GM23338 (cell line): ENCODE data around the gene RPA1. TPM values are rescaled to one million over a fixed set of nuclear protein-coding genes. Genes with fewer than 3 reads are reported as not detected.

ENCODE experiments used
- ATAC-seq: fragments of 200-7000 bp; cut with Tn5 transposase; 3 replicates; pipeline ENCODE4 v1.9.1; 2020
- DNase-seq: peaks from one replicate; pipeline ENCODE4 v3.0.0-alpha.2; 2015; ENCODE audit warnings: low spot score
- H2AFZ ChIP-seq: fragments of 200-600 bp; sonication (generic); 2 replicates; pipeline ENCODE4 v1.8.0; 2016; ENCODE audit warnings: antibody characterized with exemption, mild to moderate bottlenecking, moderate library complexity
- H3F3A ChIP-seq: fragments of 200-600 bp; sonication (generic); replicated peaks from 2 replicates; pipeline ENCODE4 v1.8.0; 2017; ENCODE audit warnings: antibody characterized with exemption, mixed run types, low read depth
- H3K27ac ChIP-seq: fragments of 200-600 bp; sonication (generic); 2 replicates; pipeline ENCODE4 v1.6.1; 2016; ENCODE audit warnings: low read depth
- H3K27me3 ChIP-seq: fragments of 200-600 bp; sonication (generic); 2 replicates; pipeline ENCODE4 v1.8.0; 2016; ENCODE audit warnings: mild to moderate bottlenecking, mixed run types, moderate library complexity; ENCODE audit not compliant: insufficient read depth
- H3K36me3 ChIP-seq: fragments of 200-600 bp; sonication (generic); 2 replicates; pipeline ENCODE4 v1.8.0; 2016; ENCODE audit warnings: mild to moderate bottlenecking; ENCODE audit not compliant: insufficient read depth
- H3K4me1 ChIP-seq: fragments of 200-600 bp; sonication (generic); 2 replicates; pipeline ENCODE4 v1.8.0; 2016; ENCODE audit warnings: mild to moderate bottlenecking, moderate library complexity; ENCODE audit not compliant: insufficient read depth
- H3K4me2 ChIP-seq: fragments of 200-600 bp; sonication (generic); 2 replicates; pipeline ENCODE4 v1.7.1; 2017; ENCODE audit warnings: mixed run types
- H3K4me3 ChIP-seq: fragments of 200-600 bp; sonication (generic); 2 replicates; pipeline ENCODE4 v1.6.1; 2016; ENCODE audit warnings: mixed run types
- H3K79me2 ChIP-seq: fragments of 200-600 bp; sonication (generic); replicated peaks from 2 replicates; pipeline ENCODE4 v1.8.0; 2017; ENCODE audit warnings: mild to moderate bottlenecking; ENCODE audit not compliant: insufficient read depth
- H3K9me2 ChIP-seq: fragments of 200-600 bp; sonication (generic); 2 replicates; pipeline ENCODE4 v1.8.0; 2017; ENCODE audit not compliant: insufficient read depth
- H4K20me1 ChIP-seq: fragments of 200-600 bp; sonication (generic); replicated peaks from 2 replicates; pipeline ENCODE4 v1.8.0; 2017; ENCODE audit warnings: mild to moderate bottlenecking; ENCODE audit not compliant: insufficient read depth
- H3K27ac Mint-ChIP-seq: 2 replicates; pipeline ENCODE4 v1.8.0; 2020; ENCODE audit warnings: inconsistent platforms, mild to moderate bottlenecking, moderate library complexity, mixed read lengths
- H3K27me3 Mint-ChIP-seq: 3 replicates; pipeline ENCODE4 v1.8.0; 2022; ENCODE audit warnings: low read depth, mild to moderate bottlenecking, moderate library complexity, mixed read lengths, inconsistent platforms; ENCODE audit not compliant: insufficient read depth, poor library complexity
- H3K36me3 Mint-ChIP-seq: 3 replicates; pipeline ENCODE4 v1.8.0; 2021; ENCODE audit warnings: low read depth, mild to moderate bottlenecking, inconsistent platforms, moderate library complexity, mixed read lengths
- H3K4me1 Mint-ChIP-seq: 3 replicates; pipeline ENCODE4 v1.8.0; 2020; ENCODE audit warnings: mild to moderate bottlenecking, inconsistent platforms, mixed read lengths
- H3K4me3 Mint-ChIP-seq: 3 replicates; pipeline ENCODE4 v1.8.0; 2021; ENCODE audit warnings: moderate library complexity, mild to moderate bottlenecking, inconsistent platforms, mixed read lengths
- H3K9me3 Mint-ChIP-seq: 3 replicates; pipeline ENCODE4 v1.8.0; 2020; ENCODE audit warnings: moderate library complexity, mild to moderate bottlenecking, inconsistent platforms, mixed read lengths
- CREB1 ChIP-seq: fragments of 250-450 bp; sonication (Bioruptor Pico); IDR thresholded peaks from 2 replicates; pipeline ENCODE4 v1.5.0; 2020; ENCODE audit warnings: low read depth, mild to moderate bottlenecking, moderate library complexity
- EZH2 ChIP-seq: fragments of 200-600 bp; sonication (generic); IDR thresholded peaks from one replicate; pipeline ENCODE4 v1.8.0; 2017; ENCODE audit warnings: antibody characterized with exemption, mild to moderate bottlenecking, low read depth; ENCODE audit not compliant: unreplicated experiment
- EZH2phosphoT487 ChIP-seq: fragments of 200-600 bp; sonication (generic); IDR thresholded peaks from one replicate; pipeline ENCODE4 v1.8.1; 2018; ENCODE audit warnings: antibody characterized with exemption; ENCODE audit not compliant: unreplicated experiment
- STAT1 ChIP-seq: IDR thresholded peaks from one replicate; pipeline ENCODE4 v1.6.1; 2016; ENCODE audit warnings: antibody characterized with exemption; ENCODE audit not compliant: unreplicated experiment
- ZNF114 ChIP-seq: fragments of 250-450 bp; sonication (Bioruptor Pico); IDR thresholded peaks from 2 replicates; pipeline ENCODE4 v1.5.0; 2020; ENCODE audit warnings: mild to moderate bottlenecking, moderate library complexity
- ZNF331 ChIP-seq: fragments of 250-450 bp; sonication (Bioruptor Pico); IDR thresholded peaks from 2 replicates; pipeline ENCODE4 v1.5.0; 2020; ENCODE audit warnings: low read depth, mild to moderate bottlenecking, moderate library complexity
- polyA plus RNA-seq: library from polyadenylated mRNA; unstranded; fragments of >200 nt; fragmentation: Nextera tagmentation; extraction: Ambion mirVana; gene quantifications from 2 replicates; pipeline ENCODE4 v1.2.1, GENCODE V29; 2016
- total RNA-seq: library from RNA; depleted of rRNA; stranded (reverse); fragments of >200 nt; shearing (Covaris generic); gene quantifications from 2 replicates; pipeline ENCODE4 v1.2.3, GENCODE V29; 2014
- TF ChIP-seq, protein P1 (sequence below): fragments of 250-450 bp; sonication (Bioruptor Pico); IDR thresholded peaks from 2 replicates; pipeline ENCODE4 v1.5.0; 2020; ENCODE audit warnings: mild to moderate bottlenecking, moderate library complexity
- TF ChIP-seq, protein P2 (sequence below), 2 experiments: fragments of 200-600 bp in 1 of 2; sonication (generic) in 1 of 2; conservative IDR thresholded peaks; 2 replicates each; pipeline versions ENCODE4 v1.5.1 to v1.6.1; 2016 to 2017; ENCODE audit warnings: antibody characterized with exemption in 2 of 2, low read depth in 2 of 2, mild to moderate bottlenecking in 2 of 2, moderate library complexity in 1 of 2

The RPA1 gene
- total and polyA plus RNA-seq, 2 experiments from 2014 or later = 33.7 to 52.1 TPM

DNA sequence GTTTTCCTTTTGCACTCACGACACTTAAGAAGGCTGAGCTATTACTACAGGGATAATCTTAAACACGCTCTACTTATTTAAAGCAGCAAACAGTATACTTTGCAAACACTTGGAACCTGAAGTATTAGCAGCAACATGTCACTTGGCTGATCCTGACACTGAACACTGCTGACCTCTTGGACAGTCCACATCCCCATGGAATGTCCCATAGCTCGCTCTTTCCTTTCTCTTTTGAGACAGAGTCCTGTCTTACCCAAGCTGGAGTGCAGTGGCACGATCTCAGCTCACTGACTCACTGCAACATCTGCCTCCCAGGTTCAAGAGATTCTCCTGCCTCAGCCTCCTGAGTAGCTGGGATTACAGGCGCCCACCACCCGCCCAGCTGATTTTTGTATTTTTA, 26.5 kb upstream of the RPA1 start (continued):
- TF ChIP-seq, protein P1, sequence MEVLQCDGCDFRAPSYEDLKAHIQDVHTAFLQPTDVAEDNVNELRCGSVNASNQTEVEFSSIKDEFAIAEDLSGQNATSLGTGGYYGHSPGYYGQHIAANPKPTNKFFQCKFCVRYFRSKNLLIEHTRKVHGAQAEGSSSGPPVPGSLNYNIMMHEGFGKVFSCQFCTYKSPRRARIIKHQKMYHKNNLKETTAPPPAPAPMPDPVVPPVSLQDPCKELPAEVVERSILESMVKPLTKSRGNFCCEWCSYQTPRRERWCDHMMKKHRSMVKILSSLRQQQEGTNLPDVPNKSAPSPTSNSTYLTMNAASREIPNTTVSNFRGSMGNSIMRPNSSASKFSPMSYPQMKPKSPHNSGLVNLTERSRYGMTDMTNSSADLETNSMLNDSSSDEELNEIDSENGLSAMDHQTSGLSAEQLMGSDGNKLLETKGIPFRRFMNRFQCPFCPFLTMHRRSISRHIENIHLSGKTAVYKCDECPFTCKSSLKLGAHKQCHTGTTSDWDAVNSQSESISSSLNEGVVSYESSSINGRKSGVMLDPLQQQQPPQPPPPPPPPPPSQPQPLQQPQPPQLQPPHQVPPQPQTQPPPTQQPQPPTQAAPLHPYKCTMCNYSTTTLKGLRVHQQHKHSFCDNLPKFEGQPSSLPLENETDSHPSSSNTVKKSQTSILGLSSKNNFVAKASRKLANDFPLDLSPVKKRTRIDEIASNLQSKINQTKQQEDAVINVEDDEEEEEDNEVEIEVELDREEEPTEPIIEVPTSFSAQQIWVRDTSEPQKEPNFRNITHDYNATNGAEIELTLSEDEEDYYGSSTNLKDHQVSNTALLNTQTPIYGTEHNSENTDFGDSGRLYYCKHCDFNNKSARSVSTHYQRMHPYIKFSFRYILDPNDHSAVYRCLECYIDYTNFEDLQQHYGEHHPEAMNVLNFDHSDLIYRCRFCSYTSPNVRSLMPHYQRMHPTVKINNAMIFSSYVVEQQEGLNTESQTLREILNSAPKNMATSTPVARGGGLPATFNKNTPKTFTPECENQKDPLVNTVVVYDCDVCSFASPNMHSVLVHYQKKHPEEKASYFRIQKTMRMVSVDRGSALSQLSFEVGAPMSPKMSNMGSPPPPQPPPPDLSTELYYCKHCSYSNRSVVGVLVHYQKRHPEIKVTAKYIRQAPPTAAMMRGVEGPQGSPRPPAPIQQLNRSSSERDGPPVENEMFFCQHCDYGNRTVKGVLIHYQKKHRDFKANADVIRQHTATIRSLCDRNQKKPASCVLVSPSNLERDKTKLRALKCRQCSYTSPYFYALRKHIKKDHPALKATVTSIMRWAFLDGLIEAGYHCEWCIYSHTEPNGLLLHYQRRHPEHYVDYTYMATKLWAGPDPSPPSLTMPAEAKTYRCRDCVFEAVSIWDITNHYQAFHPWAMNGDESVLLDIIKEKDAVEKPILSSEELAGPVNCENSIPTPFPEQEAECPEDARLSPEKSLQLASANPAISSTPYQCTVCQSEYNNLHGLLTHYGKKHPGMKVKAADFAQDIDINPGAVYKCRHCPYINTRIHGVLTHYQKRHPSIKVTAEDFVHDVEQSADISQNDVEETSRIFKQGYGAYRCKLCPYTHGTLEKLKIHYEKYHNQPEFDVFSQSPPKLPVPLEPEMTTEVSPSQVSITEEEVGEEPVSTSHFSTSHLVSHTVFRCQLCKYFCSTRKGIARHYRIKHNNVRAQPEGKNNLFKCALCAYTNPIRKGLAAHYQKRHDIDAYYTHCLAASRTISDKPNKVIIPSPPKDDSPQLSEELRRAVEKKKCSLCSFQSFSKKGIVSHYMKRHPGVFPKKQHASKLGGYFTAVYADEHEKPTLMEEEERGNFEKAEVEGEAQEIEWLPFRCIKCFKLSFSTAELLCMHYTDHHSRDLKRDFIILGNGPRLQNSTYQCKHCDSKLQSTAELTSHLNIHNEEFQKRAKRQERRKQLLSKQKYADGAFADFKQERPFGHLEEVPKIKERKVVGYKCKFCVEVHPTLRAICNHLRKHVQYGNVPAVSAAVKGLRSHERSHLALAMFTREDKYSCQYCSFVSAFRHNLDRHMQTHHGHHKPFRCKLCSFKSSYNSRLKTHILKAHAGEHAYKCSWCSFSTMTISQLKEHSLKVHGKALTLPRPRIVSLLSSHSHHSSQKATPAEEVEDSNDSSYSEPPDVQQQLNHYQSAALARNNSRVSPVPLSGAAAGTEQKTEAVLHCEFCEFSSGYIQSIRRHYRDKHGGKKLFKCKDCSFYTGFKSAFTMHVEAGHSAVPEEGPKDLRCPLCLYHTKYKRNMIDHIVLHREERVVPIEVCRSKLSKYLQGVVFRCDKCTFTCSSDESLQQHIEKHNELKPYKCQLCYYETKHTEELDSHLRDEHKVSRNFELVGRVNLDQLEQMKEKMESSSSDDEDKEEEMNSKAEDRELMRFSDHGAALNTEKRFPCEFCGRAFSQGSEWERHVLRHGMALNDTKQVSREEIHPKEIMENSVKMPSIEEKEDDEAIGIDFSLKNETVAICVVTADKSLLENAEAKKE (CRISPR knock-in tag) = no peak
- no peak for TF ChIP-seq EZH2
- TF ChIP-seq, protein P2, sequence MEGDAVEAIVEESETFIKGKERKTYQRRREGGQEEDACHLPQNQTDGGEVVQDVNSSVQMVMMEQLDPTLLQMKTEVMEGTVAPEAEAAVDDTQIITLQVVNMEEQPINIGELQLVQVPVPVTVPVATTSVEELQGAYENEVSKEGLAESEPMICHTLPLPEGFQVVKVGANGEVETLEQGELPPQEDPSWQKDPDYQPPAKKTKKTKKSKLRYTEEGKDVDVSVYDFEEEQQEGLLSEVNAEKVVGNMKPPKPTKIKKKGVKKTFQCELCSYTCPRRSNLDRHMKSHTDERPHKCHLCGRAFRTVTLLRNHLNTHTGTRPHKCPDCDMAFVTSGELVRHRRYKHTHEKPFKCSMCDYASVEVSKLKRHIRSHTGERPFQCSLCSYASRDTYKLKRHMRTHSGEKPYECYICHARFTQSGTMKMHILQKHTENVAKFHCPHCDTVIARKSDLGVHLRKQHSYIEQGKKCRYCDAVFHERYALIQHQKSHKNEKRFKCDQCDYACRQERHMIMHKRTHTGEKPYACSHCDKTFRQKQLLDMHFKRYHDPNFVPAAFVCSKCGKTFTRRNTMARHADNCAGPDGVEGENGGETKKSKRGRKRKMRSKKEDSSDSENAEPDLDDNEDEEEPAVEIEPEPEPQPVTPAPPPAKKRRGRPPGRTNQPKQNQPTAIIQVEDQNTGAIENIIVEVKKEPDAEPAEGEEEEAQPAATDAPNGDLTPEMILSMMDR (conservative IDR thresholded peaks at IDR 0.05; ENCODE audit: low read depth in 2 of 2) = no peak
- TF ChIP-seq CREB1 (CRISPR knock-in tag) = no peak

DNA sequence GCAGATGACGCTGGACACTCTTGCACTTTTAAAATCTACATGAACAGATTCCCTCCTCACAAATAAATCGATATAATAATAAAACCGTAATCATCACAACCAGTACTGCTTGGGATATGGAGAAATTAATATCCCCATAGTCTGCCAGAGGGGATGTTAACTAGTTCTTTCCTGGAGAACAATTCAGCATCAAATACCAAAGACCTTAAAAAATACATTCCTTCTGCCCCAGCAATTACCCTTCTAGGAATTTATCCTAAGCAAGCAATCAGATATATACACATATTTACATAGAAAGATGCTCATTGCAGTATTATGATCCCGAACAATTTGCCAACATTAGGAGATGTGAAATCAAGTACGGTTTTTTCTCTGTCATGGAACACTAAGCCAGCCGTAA, 21.9 kb upstream of the RPA1 start:
- no peaks in the 10 kb centered on the region for H3K9me3 Mint-ChIP-seq
- ATAC-seq = no peak
- TF ChIP-seq EZH2phosphoT487 (no peak), ZNF114 (no peak), EZH2 (no peak), CREB1 (CRISPR knock-in tag) (no peak), STAT1 (no peak), ZNF331 (CRISPR knock-in tag) (no peak)
- TF ChIP-seq, protein P1 (CRISPR knock-in tag) = no peak

More for the DNA sequence above, 21.9 kb upstream of the RPA1 start:
- Histone ChIP-seq H3K4me1 (no peaks in the 10 kb centered on the region), H3K4me3 (no peak overlapping the region), H3F3A (no peaks in the 10 kb centered on the region), H3K27me3 (no peaks in the 10 kb centered on the region), H4K20me1 (peaks cover 16% of the 10 kb centered on the region), H3K9me2 (no peaks in the 10 kb centered on the region), H3K79me2 (no peaks in the 10 kb centered on the region), H3K36me3 (no peaks in the 10 kb centered on the region), H3K27ac (no peak overlapping the region), H2AFZ (no peak overlapping the region), H3K4me2 (no peak overlapping the region)
- Mint-ChIP-seq H3K27ac (no peak overlapping the region), H3K4me3 (no peak overlapping the region), H3K36me3 (peaks cover 35% of the 10 kb centered on the region), H3K4me1 (no peaks in the 10 kb centered on the region; the same call in 2 of the 3 replicates), H3K27me3 (no peaks in the 10 kb centered on the region)
- DNase-seq = no peak
